DND-41 (cell line): ENCODE measurements around the gene ZBTB39.
A peak's percentile ranks its signal among the peaks of the same experiment; 100 is the strongest.
"Not testable (repeated sequence)": the region's sequence is repeated elsewhere in the genome, so short reads cannot be mapped to it uniquely, and the experiment has no call there.

Experiments
- ATAC-seq: fragments of 200-7000 bp; cut with Tn5 transposase; 3 replicates; pipeline ENCODE4 v1.9.1; 2021; ENCODE audit warnings: low read depth; ENCODE audit not compliant: insufficient read depth
- DNase-seq: peaks from one replicate; pipeline ENCODE4 v3.0.0-alpha.2; 2020
- H2AFZ ChIP-seq: 2 replicates; pipeline ENCODE4 v1.6.0; 2012; ENCODE audit warnings: low read depth, low read length
- H3K27ac ChIP-seq: 2 replicates; pipeline ENCODE4 v1.5.1; 2012; ENCODE audit warnings: low read length, inconsistent platforms
- H3K27me3 ChIP-seq: fragments of 200-600 bp; sonication (generic); 2 replicates; pipeline ENCODE4 v1.6.0; 2012; ENCODE audit warnings: low read length, mild to moderate bottlenecking, inconsistent platforms; ENCODE audit not compliant: insufficient read depth, poor library complexity
- H3K36me3 ChIP-seq: 2 replicates; pipeline ENCODE4 v1.5.1; 2012; ENCODE audit warnings: low read length, inconsistent platforms; ENCODE audit not compliant: insufficient read depth
- H3K4me1 ChIP-seq: 2 replicates; pipeline ENCODE4 v1.5.1; 2012; ENCODE audit warnings: mild to moderate bottlenecking, low read length; ENCODE audit not compliant: insufficient read depth
- H3K4me2 ChIP-seq: 2 replicates; pipeline ENCODE4 v1.6.0; 2012; ENCODE audit warnings: mild to moderate bottlenecking, moderate library complexity, low read length, inconsistent platforms; ENCODE audit not compliant: insufficient read depth
- H3K4me3 ChIP-seq, 2 experiments: fragments of 200-600 bp in 1 of 2; shearing (Covaris generic) in 1 of 2; 2 replicates each; pipeline ENCODE4 v1.5.1; 2012 to 2016; ENCODE audit warnings: inconsistent platforms in 2 of 2, low read length in 2 of 2, mild to moderate bottlenecking in 2 of 2, low read depth in 1 of 2, moderate library complexity in 1 of 2
- H3K79me2 ChIP-seq: 2 replicates; pipeline ENCODE4 v1.6.0; 2012; ENCODE audit warnings: low read length, inconsistent platforms; ENCODE audit not compliant: insufficient read depth
- H3K9ac ChIP-seq: 2 replicates; pipeline ENCODE4 v1.6.0; 2012; ENCODE audit warnings: low read depth, mild to moderate bottlenecking, inconsistent platforms, low read length, moderate library complexity
- H3K9me3 ChIP-seq: 2 replicates; pipeline ENCODE4 v1.5.1; 2012; ENCODE audit warnings: low read length, moderate library complexity, mild to moderate bottlenecking, inconsistent platforms; ENCODE audit not compliant: insufficient read depth, severe bottlenecking
- H4K20me1 ChIP-seq: 2 replicates; pipeline ENCODE4 v1.6.0; 2012; ENCODE audit warnings: low read length; ENCODE audit not compliant: insufficient read depth
- EZH2 ChIP-seq: IDR thresholded peaks from 3 replicates; pipeline ENCODE4 v1.6.1; 2012; ENCODE audit warnings: borderline replicate concordance, low read depth, mild to moderate bottlenecking, moderate library complexity, low read length, inconsistent platforms; ENCODE audit not compliant: severe bottlenecking
- TF ChIP-seq, protein P1 (sequence below): IDR thresholded peaks from 2 replicates; pipeline ENCODE4 v1.5.1; 2012; ENCODE audit warnings: borderline replicate concordance, low read length, moderate library complexity, mild to moderate bottlenecking; ENCODE audit not compliant: poor library complexity, severe bottlenecking; ENCODE audit errors: extremely low read depth

Gene ZBTB39, protein sequence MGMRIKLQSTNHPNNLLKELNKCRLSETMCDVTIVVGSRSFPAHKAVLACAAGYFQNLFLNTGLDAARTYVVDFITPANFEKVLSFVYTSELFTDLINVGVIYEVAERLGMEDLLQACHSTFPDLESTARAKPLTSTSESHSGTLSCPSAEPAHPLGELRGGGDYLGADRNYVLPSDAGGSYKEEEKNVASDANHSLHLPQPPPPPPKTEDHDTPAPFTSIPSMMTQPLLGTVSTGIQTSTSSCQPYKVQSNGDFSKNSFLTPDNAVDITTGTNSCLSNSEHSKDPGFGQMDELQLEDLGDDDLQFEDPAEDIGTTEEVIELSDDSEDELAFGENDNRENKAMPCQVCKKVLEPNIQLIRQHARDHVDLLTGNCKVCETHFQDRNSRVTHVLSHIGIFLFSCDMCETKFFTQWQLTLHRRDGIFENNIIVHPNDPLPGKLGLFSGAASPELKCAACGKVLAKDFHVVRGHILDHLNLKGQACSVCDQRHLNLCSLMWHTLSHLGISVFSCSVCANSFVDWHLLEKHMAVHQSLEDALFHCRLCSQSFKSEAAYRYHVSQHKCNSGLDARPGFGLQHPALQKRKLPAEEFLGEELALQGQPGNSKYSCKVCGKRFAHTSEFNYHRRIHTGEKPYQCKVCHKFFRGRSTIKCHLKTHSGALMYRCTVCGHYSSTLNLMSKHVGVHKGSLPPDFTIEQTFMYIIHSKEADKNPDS

DNA sequence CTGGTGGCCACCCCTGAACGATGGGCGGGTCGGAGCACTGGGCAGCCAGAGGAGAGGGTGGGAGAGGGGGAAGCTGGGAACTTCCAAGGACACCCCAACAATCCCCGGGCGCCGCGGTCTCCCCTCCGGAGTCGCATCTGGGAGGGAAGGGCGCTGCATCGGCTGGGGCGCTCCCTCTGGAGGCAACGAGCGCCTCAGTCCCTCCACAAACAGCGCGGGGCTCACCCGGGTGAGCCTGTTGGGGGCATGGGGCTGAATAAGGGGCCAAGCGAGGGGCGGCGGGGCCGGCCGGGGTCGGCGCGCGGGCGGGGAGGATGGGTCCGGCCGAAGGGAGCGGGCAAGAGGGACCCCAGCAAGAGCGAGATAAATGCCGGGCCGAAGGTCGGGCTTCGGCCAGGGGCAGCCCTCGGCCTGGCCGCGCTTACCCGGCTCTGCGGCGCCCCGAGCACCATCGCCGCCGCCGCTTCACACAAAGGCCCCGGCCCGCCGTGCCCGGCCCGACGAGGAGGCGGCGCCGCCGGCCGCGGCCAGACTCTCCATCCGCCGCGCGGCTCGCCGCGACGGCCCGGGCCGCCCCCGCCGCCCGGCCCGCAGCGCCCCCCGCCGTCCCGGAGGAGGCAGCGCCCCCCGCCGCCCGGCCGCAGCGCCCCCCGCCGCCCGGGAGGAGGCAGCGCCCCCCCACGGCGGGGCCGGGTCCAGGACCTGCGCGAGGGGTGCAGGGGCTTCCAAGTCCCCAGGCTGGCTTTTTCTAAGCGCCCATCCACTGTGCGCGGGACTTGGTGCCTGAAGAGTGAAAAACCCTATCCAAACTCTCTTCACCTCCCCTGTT is at the start of gene ZBTB39:
TSS of gene ZBTB39 (minus strand) at position 567 of the 829 bp plus-strand sequence. CDS start 1,629 bp downstream, outside the sequence.
- peaks cover 50% of the 10 kb centered on the region for H3K79me2 ChIP-seq

DNA sequence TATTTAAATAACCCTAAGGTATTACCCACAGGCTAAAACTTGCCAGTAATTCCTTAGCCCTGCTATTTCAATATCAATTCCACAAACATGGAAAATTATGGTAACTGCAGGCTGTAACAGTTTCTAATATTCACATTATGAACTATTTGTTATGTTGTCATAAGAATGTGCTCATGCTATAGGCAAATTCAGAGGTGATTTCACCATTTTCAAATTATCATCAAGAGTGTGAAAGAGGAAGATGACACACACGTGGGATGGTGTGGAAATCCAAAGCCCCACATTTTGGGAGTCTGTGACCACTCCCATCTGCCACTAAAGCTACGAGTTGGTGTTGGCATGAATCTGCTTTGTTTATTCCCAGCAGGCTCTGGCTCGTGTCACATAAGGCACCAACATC is 49.5 kb upstream of the ZBTB39 start:
- no peaks in the 10 kb centered on the region for H4K20me1 ChIP-seq
- TF ChIP-seq EZH2: no peak
- TF ChIP-seq, protein P1, sequence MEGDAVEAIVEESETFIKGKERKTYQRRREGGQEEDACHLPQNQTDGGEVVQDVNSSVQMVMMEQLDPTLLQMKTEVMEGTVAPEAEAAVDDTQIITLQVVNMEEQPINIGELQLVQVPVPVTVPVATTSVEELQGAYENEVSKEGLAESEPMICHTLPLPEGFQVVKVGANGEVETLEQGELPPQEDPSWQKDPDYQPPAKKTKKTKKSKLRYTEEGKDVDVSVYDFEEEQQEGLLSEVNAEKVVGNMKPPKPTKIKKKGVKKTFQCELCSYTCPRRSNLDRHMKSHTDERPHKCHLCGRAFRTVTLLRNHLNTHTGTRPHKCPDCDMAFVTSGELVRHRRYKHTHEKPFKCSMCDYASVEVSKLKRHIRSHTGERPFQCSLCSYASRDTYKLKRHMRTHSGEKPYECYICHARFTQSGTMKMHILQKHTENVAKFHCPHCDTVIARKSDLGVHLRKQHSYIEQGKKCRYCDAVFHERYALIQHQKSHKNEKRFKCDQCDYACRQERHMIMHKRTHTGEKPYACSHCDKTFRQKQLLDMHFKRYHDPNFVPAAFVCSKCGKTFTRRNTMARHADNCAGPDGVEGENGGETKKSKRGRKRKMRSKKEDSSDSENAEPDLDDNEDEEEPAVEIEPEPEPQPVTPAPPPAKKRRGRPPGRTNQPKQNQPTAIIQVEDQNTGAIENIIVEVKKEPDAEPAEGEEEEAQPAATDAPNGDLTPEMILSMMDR: no peak
- peaks cover 50% of the 10 kb centered on the region for H3K36me3 ChIP-seq
- H3K27me3 ChIP-seq: no peaks in the 10 kb centered on the region
- H3K79me2 ChIP-seq: no peaks in the 10 kb centered on the region
- no peak overlapping the region for H3K4me2 ChIP-seq
- no peaks in the 10 kb centered on the region for H3K9me3 ChIP-seq
- H3K27ac ChIP-seq: no peak overlapping the region
- no peak overlapping the region for H2AFZ ChIP-seq
- ATAC-seq (no peak), DNase-seq (no peak)
- H3K9ac ChIP-seq: no peak overlapping the region
- no peaks in the 10 kb centered on the region for H3K4me1 ChIP-seq
- no peak overlapping the region for H3K4me3 ChIP-seq

More for the DNA sequence above, at the start of gene ZBTB39:
- H4K20me1 ChIP-seq: peaks cover 35% of the 10 kb centered on the region
- peaks cover 23% of the 10 kb centered on the region for H3K4me1 ChIP-seq
- peak within 1 kb of the TSS; percentile 68 for H3K9ac ChIP-seq
- ATAC-seq (peak; percentile 76), DNase-seq (peak; percentile 73)
- no peaks in the 10 kb centered on the region for H3K27me3 ChIP-seq
- H2AFZ ChIP-seq: peak within 1 kb of the TSS; percentile 64
- peak within 1 kb of the TSS; percentile 66 to 86 for H3K4me3 ChIP-seq
- H3K27ac ChIP-seq: peak within 1 kb of the TSS; percentile 27
- no peaks in the 10 kb centered on the region for H3K9me3 ChIP-seq
- no peak for TF ChIP-seq EZH2
- TF ChIP-seq, protein P1: peak; percentile 66
- H3K4me2 ChIP-seq: peak within 1 kb of the TSS; percentile 83
- peaks cover 37% of the 10 kb centered on the region for H3K36me3 ChIP-seq

DNA sequence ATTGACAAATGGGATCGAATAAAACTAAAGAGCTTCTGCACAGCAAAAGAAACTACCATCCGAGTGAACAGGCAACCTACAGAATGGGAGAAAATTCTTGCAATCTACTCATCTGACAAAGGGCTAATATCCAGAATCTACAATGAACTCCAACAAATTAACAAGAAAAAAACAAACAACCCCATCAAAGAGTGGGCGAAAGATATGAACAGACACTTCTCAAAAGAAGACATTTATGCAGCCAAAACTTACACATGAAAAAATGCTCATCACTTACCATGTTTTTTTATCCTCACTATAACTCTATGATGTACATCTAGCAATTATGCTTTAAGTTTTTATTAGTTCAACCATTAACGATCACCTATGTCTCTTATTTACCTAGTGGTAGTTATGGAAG is 47.6 kb upstream of the ZBTB39 start:
- not testable (repeated sequence) for H3K9ac ChIP-seq, H3K4me1 ChIP-seq, H3K4me3 ChIP-seq, H3K27ac ChIP-seq, H3K4me2 ChIP-seq, H2AFZ ChIP-seq, H3K79me2 ChIP-seq, H3K9me3 ChIP-seq, H4K20me1 ChIP-seq, DNase-seq, H3K27me3 ChIP-seq, ATAC-seq
- peaks cover 31% of the 10 kb centered on the region for H3K36me3 ChIP-seq

DNA sequence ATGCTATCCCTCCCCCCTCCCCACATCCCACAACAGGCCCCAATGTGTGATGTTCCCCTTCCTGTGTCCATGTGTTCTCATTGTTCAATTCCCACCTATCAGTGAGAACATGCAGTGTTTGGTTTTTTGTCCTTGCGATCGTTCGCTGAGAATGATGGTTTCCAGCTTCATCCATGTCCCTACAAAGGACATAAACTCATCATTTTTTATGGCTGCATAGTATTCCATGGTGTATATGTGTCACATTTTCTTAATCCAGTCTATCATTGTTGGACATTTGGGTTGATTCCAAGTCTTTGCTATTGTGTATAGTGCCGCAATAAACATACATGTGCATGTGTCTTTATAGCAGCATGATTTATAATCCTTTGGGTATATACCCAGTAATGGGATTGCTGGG is 46.8 kb upstream of the ZBTB39 start:
- not testable (repeated sequence) for H3K27ac ChIP-seq, H3K4me2 ChIP-seq, H3K4me3 ChIP-seq, H3K4me1 ChIP-seq, H3K79me2 ChIP-seq, DNase-seq, ATAC-seq, H3K27me3 ChIP-seq, H3K9ac ChIP-seq, H3K9me3 ChIP-seq, H2AFZ ChIP-seq, H4K20me1 ChIP-seq
- peaks cover 23% of the 10 kb centered on the region for H3K36me3 ChIP-seq
